Subcutaneous adipose tissue (tissue), 4 donors: ENCODE results near the gene MAP2K4. TPM values are rescaled to one million over a fixed set of nuclear protein-coding genes. Genes with fewer than 3 reads are reported as not detected.

Source experiments
- total RNA-seq, 4 donors: library from RNA; depleted of rRNA; stranded (reverse); fragments of >200 nt; gene quantifications; one replicate each; pipeline ENCODE4 v1.1.0, GENCODE V29; 2016
- TF ChIP-seq, protein P1 (sequence below): fragments of 450-650 bp; IDR thresholded peaks from one replicate; pipeline ENCODE4 v1.5.1; 2016; ENCODE audit warnings: low read depth, mild to moderate bottlenecking, control low read depth, antibody characterized with exemption, moderate library complexity

MAP2K4 gene
- total RNA-seq, 4 donors from 2014 or later: 21.3 to 27.3 (median 23.7) TPM

DNA sequence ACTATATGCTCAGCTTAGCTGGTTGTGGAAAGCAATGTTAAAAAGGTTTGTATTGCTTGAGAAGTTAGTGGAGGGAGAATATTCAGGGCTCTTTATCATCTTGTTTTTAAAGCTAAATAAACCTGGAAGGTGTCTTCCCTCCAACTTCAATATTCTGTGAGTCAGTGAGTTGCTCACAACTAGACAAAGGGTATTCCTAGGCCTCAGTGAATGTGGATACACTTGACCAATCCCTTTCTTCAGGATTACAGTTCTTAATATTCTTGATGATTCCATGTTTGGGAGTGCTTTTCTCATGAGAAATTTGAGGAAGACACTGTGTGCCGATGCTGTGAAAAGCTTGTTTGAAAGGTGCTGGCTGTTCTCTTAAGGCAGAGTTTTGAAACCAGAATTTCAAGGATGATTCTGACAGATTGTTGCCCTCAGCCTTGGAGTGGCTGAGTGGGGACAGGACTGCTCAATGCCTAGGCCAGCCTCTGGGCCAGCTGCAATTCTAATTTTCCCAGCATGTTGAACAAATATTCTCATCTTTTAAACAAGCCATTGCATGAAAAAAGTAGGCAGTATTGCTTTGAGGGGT lies 30.1 kb downstream of the MAP2K4 start:
- TF ChIP-seq, protein P1, sequence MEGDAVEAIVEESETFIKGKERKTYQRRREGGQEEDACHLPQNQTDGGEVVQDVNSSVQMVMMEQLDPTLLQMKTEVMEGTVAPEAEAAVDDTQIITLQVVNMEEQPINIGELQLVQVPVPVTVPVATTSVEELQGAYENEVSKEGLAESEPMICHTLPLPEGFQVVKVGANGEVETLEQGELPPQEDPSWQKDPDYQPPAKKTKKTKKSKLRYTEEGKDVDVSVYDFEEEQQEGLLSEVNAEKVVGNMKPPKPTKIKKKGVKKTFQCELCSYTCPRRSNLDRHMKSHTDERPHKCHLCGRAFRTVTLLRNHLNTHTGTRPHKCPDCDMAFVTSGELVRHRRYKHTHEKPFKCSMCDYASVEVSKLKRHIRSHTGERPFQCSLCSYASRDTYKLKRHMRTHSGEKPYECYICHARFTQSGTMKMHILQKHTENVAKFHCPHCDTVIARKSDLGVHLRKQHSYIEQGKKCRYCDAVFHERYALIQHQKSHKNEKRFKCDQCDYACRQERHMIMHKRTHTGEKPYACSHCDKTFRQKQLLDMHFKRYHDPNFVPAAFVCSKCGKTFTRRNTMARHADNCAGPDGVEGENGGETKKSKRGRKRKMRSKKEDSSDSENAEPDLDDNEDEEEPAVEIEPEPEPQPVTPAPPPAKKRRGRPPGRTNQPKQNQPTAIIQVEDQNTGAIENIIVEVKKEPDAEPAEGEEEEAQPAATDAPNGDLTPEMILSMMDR: no peak

- TF ChIP-seq, protein P1: no peak
Measured at GRCh38 chr17:12053552-12053951, 32.9 kb downstream of the MAP2K4 start.

- TF ChIP-seq, protein P1: no peak
Measured at GRCh38 chr17:12055889-12056288, 35.2 kb downstream of the MAP2K4 start.

GRCh38 chr17:12057520-12057919 lies 36.8 kb downstream of the MAP2K4 start:
- TF ChIP-seq, protein P1: no peak

DNA sequence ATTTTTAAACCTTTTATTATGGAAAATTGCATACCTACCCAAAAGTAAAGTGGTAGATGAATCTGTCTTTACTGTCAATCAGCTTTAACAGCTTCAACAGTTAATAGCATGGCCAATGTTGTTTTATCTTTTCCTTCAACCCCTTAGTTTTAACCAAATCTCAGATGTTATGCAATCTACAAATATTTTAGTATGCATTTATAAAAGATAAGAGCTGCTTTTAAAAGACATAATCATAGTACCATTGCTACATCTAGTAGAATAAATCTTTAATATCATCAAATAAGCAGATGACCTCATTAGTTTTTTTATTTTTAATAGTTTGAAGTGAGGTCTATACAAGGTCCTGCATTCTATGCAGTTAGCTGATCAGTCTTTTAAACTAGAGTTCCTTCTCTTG lies 37.9 kb downstream of the MAP2K4 start:
- TF ChIP-seq, protein P1: no peak

GRCh38 chr17:12062249-12062648 lies 41.6 kb downstream of the MAP2K4 start:
- TF ChIP-seq, protein P1: no peak

GRCh38 chr17:12064395-12064794 lies 43.7 kb downstream of the MAP2K4 start:
- TF ChIP-seq, protein P1: no peak
